Left renal pelvis (tissue), 4 donors: ENCODE measurements around the gene MACROD2. TPM values are rescaled to one million over a fixed set of nuclear protein-coding genes. Genes with fewer than 3 reads are reported as not detected.
"Not testable (repeated sequence)": the region's sequence is repeated elsewhere in the genome, so short reads cannot be mapped to it uniquely, and the experiment has no call there.

Experiments
- DNase-seq, 4 donors: peaks; one replicate each; pipeline ENCODE4 v3.0.0-alpha.2; 2013; ENCODE audit warnings: low read depth in 4 of 4, low spot score in 3 of 4
- polyA plus RNA-seq, 4 donors: library from polyadenylated mRNA; unstranded; fragments of 120-200 nt; gene quantifications; one replicate each; pipeline ENCODE4 v1.2.1, GENCODE V29; 2013; ENCODE audit not compliant: insufficient read length in 4 of 4

MACROD2 gene
- polyA plus RNA-seq, 4 donors: 7.0 to 17.8 (median 12.7) TPM

DNA sequence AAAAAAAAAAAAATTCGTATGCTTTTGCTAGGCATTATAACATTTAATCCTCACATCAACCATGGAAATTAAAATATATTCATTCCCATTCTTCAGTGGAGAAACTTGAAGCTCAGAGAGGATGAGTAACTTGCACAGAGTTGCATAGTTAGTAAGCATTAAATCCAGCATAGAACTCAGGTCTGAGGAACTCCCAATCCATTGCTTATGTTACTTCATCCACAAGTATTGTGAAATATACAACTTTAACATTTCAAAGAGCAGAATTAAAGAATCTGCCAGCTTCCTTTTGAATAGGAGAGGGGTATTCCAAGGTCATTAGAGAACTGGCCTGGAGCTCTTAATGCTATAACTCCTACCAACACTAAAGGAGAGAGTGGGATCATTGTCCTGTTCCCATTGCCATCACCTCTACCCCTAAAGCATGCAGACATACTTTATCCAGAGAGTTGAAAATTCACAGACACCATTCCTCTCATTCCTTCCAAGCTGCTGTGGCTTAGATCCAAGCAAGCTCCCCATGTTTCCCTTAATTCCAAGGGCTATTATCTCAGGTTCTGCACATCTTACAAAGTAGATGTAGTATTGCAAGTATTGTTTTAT is 250.2 kb downstream of the MACROD2 start:
- DNase-seq: no peak

- DNase-seq: no peak
Measured at GRCh38 chr20:14259689-14260088, 264.4 kb downstream of the MACROD2 start.

DNA sequence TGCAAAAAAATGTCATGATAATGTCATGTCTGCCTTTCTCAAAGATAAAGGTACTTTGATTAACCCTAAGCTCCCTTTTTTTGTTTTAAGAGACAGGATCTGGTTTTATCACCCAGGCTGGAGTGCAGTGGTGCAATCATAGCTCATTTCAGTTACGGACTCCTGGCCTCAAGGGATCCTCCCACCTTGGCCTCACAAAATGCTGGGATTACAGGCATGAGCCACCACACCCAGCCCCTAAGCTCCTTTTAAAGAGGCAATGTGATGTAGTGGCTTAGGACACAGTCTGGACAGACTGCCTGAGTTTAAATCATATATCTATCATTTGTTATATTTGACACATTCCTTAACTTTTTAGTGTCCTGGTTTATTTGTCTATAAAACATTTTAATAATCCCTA is 265.1 kb downstream of the MACROD2 start:
- no peak for DNase-seq

- no peak for DNase-seq
Measured at GRCh38 chr20:14264869-14265268, 269.6 kb downstream of the MACROD2 start.

GRCh38 chr20:14266246-14266645 is 270.9 kb downstream of the MACROD2 start:
- DNase-seq: no peak

DNA sequence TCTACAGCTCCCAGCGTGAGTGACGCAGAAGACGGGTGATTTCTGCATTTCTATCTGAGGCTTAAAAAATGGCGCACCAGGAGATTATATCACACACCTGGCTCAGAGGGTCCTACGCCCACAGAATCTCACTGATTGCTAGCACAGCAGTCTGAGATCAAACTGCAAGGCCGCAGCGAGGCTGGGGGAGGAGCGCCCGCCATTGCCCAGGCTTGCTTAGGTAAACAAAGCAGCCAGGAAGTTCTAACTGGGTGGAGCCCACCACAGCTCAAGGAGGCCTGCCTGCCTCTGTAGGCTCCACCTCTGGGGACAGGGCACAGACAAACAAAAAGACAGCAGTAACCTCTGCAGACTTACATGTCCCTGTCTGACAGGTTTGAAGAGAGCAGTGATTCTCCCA is 275.4 kb downstream of the MACROD2 start:
- DNase-seq: not testable (repeated sequence)

DNA sequence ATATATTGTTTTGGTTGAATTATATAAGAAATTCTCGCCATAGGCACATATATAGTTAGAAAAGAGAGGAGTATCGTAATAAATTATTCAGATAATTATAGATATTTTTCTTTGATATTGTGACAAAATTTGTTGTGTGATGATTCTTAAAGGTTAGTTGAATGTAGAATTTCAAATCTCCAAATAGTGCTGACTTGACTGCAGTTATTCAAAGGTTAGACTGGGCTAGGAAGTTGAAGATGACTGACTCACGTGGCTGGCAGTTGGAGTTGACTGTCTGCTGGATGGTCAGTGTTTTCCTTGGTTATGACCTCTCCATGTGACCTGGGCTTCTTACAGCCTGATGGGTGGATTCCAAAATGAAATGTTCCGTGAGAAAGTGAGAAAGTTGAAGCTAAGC is 286.8 kb downstream of the MACROD2 start:
- no peak for DNase-seq

DNA sequence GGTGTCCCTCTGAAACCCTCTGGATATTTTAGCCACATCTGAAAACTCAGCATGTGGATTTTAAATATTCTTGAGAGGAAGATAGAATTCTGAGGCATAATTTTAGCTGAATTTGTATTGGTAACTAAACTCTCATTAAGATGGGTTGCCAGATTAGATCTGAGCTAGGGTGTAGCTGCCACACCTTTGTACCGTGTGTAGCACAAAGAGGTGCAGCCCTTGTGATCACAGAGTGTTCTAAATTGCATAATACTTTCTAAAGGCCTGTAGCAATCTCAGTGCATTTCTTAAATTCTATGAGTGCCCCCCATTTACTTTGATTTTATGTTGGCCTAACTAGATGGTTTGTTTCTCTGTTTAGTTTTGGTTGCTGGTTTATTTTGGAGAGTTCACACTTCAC is 289.1 kb downstream of the MACROD2 start:
- DNase-seq: no peak

DNA sequence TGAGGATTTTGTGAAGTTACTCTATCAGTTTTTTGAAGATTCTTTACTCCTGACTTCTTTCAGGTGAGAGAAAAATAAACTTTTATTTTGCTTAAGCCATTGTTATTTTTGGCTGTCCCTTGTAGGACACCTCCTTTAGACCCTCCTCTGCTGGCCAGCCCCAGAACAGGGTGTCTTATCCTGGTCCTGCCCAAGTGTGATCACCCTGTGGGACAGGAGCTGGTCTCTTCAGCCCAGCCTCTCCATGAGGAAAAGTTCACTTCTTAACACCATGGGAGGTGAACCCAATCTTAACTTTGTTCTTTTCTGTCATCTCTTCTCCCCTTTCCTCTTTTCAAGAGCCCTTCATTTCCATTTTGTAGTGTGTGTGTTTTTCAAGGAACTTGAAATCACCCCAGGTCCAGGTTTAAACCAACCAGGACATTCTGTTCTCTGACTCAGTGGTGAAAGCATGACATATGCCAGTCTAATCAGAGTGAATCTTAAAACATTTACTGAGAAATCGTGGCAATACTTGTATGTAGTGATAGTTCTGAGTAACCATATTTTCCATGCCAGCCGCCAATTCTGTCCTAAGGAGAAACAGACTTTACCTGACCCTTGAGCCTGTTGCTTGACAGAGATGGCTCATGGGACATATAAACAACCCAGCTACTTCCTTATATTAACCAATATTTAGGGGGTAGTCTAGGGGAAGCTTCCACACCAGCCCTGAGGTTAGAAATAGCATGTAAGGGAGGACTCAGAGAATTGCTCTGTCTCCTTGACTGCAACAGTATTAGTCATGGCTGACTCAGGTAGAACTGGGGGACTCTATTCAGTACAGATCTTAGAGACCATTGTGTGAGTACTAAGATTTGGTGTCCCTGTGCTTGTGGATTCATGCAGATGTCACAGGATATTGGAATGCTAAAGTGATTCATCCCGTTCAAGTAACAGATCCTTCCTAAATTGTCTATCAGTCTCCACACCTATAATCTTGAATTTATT is 293.3 kb downstream of the MACROD2 start:
- DNase-seq: no peak

DNA sequence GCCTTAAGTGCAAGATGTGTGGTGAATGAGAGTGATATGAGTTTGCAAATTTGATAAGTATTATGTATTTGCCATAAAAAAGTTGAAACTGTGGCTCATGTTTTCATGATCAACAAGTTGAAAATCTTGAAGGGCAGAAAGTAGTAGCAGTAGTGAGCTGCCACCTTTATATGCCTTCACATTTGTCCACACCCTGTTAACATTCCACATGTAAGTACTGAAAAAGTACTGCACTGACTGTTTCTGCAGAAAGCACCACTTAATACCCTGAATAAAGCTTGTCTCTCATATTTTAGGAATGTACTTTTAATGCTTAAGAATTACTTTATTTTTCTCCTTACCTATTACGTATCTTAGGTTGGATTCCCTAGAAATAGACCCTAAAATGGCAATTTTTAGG is 296.2 kb downstream of the MACROD2 start:
- no peak for DNase-seq

- no peak for DNase-seq
Measured at GRCh38 chr20:14295238-14295637, 299.9 kb downstream of the MACROD2 start.

- no peak for DNase-seq
Measured at GRCh38 chr20:14295770-14296309, 300.5 kb downstream of the MACROD2 start.

- DNase-seq: no peak
Measured at GRCh38 chr20:14299831-14300230, 304.5 kb downstream of the MACROD2 start.

GRCh38 chr20:14303106-14303505 is 307.8 kb downstream of the MACROD2 start:
- DNase-seq: no peak

DNA sequence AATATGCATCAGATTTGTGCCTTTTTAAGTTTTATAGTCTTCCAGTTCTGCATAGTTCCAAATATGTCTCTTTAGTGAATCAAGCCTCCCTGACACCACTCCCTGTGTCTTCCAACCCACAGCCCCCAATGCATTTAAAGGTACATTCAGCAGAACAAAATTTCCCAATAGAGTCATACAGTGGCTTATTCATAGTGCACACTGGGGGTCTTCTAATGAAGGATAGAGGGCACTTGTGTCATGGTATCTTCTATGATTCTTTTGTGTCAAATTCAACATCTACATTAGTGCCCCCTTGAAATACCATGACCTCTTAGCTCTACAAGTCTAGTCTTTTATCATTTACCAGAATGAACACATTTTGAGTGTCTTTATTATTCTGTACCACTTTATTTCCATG is 308.3 kb downstream of the MACROD2 start:
- no peak for DNase-seq

- DNase-seq: no peak
Measured at GRCh38 chr20:14304472-14304871, 309.2 kb downstream of the MACROD2 start.

DNA sequence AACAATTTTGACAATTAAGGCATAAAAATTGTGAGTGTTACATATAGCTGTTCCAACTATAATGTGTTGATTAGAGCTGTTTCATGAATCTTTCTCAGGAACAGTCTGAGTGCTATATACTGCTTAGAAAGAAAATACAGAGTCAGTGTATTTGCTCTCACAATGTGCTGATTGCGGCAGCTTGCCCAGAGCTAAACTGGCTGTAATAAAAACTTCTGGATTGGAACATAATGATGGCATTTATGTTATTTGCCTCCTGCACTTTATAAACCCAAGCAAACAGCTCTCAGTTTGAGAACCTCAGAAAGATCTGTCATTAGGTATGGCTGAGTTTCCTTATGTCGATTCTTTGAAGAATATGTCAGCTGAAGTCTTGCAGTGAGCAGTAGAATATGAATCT is 312.6 kb downstream of the MACROD2 start:
- DNase-seq: no peak

DNA sequence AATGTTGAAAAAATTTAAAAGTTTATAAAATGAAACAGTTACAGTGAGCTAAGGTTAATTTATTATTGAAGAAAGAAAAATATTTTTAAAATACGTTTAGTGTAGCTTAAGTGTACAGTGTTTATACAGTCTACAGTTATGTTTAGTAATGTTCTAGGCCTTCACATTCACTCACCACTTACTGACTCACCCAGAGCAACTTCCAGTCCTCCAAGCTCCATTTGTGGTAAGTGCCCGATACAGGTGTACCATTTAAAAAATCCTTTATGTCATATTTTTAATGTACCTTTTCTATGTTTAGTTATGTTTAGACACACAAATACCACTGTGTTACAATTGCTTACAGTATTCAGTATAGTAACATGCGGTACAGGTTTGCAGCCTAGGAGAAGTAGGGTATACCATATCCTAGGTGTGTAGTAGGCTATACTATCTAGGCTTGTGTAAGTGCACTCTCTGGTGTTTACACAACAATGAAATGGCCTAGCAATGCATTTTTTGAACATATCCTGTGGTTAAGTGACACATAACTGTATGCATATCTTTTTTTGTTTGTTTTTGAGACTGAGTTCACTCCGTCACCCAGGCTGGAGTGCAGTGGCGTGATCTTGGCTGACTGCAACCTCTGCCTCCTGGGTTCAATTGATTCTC is 315.8 kb downstream of the MACROD2 start:
- no peak for DNase-seq

GRCh38 chr20:14312001-14312400 is 316.7 kb downstream of the MACROD2 start:
- DNase-seq: no peak

DNA sequence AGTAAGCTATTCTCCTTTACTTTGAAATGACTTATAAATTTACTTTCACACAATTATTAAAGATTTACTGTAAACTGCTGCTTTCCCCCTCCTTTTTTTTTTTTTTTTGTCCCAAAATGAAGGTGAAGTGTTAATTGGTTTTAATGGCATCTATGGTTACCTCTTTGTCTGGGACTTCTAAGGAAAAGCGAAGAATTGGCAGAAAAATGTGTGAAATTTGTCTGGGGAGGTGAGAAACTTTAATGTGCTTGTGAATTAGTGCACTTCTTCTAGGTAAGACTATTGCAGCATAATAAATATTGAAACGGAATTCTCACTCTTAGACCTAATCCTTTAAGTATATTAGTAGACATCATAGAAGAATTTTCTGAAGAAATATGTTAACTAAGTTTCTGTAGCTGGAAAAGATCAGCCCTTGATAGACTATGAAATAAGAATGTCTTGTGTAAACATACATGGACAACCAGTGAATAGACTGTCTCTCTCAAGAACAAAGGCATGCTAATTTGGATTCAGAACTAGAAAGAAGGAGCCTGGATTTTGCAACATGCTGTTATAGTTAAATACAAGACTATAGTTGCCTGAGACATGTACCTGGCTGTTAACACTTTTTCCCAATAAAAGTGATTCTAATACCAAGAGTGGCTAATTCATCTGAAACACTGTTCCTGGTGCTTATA is 318.2 kb downstream of the MACROD2 start:
- no peak for DNase-seq

- DNase-seq: no peak
Measured at GRCh38 chr20:14319704-14320103, 324.4 kb downstream of the MACROD2 start.
